ENCODE results near the gene PTPRT. TPM values are rescaled to one million over a fixed set of nuclear protein-coding genes. Genes with fewer than 3 reads are reported as not detected.

Gene PTPRT
- total and polyA plus RNA-seq, 2 of the 4 experiments (the other 2 are of a cell fraction), result not detected

GRCh38 chr20:42788707-42789106 lies 401.0 kb downstream of the PTPRT start:
- H4K5ac ChIP-seq (ENCODE audit: low read depth, low read length), result no peak overlapping the region
- no peak for TF ChIP-seq MXI1 (IDR thresholded peaks at IDR 0.05; ENCODE audit: borderline replicate concordance, low read depth, low read length)
- TF ChIP-seq MAFK (IDR thresholded peaks at IDR 0.05; ENCODE audit: low read depth, low read length), result no peak
- no peak for TF ChIP-seq RFX5 (IDR thresholded peaks at IDR 0.05; ENCODE audit: low read depth, low read length)
- no peak for TF ChIP-seq CEBPB (IDR thresholded peaks at IDR 0.05; ENCODE audit: low read depth, low read length)
- no peak for TF ChIP-seq NFE2L2 (IDR thresholded peaks at IDR 0.05; ENCODE audit: low read depth, low read length)
- TF ChIP-seq MAZ (IDR thresholded peaks at IDR 0.05; ENCODE audit: borderline replicate concordance, low read depth, low read length), result no peak
- TF ChIP-seq ELK1 (IDR thresholded peaks at IDR 0.05; ENCODE audit: borderline replicate concordance, low read depth, low read length), result no peak
- TF ChIP-seq FOS (IDR thresholded peaks at IDR 0.05; ENCODE audit: low read depth, low read length), result no peak
- no peak for TF ChIP-seq BHLHE40 (IDR thresholded peaks at IDR 0.05; ENCODE audit: low read depth, low read length)
- TF ChIP-seq RAD21 (IDR thresholded peaks at IDR 0.05; ENCODE audit: low read length), result no peak
- no peak for TF ChIP-seq CTCF (conservative IDR thresholded peaks at IDR 0.05; ENCODE audit: low read depth, low read length)
- no peak for TF ChIP-seq SMC3 (IDR thresholded peaks at IDR 0.05; ENCODE audit: low read depth, low read length)
- no peak for TF ChIP-seq POLR2A (IDR thresholded peaks at IDR 0.05; ENCODE audit: low read depth, low read length)
- no peak for TF ChIP-seq USF2 (IDR thresholded peaks at IDR 0.05; ENCODE audit: low read depth, low read length)
- no peak for TF ChIP-seq CHD1 (IDR thresholded peaks at IDR 0.05; ENCODE audit: low read depth, low read length)
- no peak for TF ChIP-seq RCOR1 (IDR thresholded peaks at IDR 0.05; ENCODE audit: insufficient replicate concordance, low read length)
- no peak overlapping the region for H2AK9ac ChIP-seq (replicated peaks; ENCODE audit: low read depth, low read length, poor library complexity)
- no peak overlapping the region for H4K91ac ChIP-seq (ENCODE audit: insufficient read depth, low read depth, low read length)
- ChIA-PET CTCF (no interaction called here), POLR2A (ENCODE audit: unreplicated experiment) (no interaction called here)
- in situ Hi-C loops (cut with MboI; ENCODE audit: low sequenced_read_pairs), result no loop called here
- H3K9ac ChIP-seq (ENCODE audit: low read depth, low read length), result no peak overlapping the region
- H2AK5ac ChIP-seq (ENCODE audit: low read depth, low read length), result no peak overlapping the region
- H3K14ac ChIP-seq (replicated peaks; ENCODE audit: low read depth, low read length), result no peak overlapping the region
- no peaks in the 10 kb centered on the region for H3K27me3 ChIP-seq (ENCODE audit: control insufficient read depth, insufficient read depth, low read length)
- H3K23ac ChIP-seq (ENCODE audit: low read depth, low read length), result no peak overlapping the region
- H3K79me1 ChIP-seq (ENCODE audit: low read depth in 1 of 2, low read length in 2 of 2), result no peaks in the 10 kb centered on the region
- no peak for DNase-seq
- BruUV-seq (replicated peaks), result no TSS peak
- H3K18ac ChIP-seq (ENCODE audit: low read depth, low read length), result no peak overlapping the region
- H2BK15ac ChIP-seq (ENCODE audit: low read depth, low read length), result no peak overlapping the region
- H3K27ac ChIP-seq (ENCODE audit: insufficient read depth, low read length), result no peak overlapping the region
- H3K4ac ChIP-seq (ENCODE audit: low read depth, low read length), result no peak overlapping the region
- H4K20me1 ChIP-seq (ENCODE audit: insufficient read depth, low read length), result no peaks in the 10 kb centered on the region
- no peaks in the 10 kb centered on the region for H3K4me1 ChIP-seq (ENCODE audit: control insufficient read depth, insufficient read depth, low read length)
- H3K4me2 ChIP-seq (ENCODE audit: low read depth, low read length), result no peak overlapping the region
- H2BK5ac ChIP-seq (ENCODE audit: low read depth, low read length, poor library complexity, severe bottlenecking), result no peak overlapping the region
- H3K4me3 ChIP-seq (ENCODE audit: insufficient read depth, low read depth, low read length), result no peak overlapping the region
- no peak overlapping the region for H2BK20ac ChIP-seq (ENCODE audit: low read depth, low read length)
- no peak overlapping the region for H2BK120ac ChIP-seq (ENCODE audit: low read depth, low read length)
- no peak overlapping the region for H2AFZ ChIP-seq (replicated peaks; ENCODE audit: low read length, poor library complexity)
- no peaks in the 10 kb centered on the region for H3K9me1 ChIP-seq (ENCODE audit: insufficient read depth, low read length)
- dilution Hi-C loops (cut with HindIII; ENCODE audit: low sequenced_read_pairs, unreplicated experiment), result no loop called here
- H3K9me3 ChIP-seq (ENCODE audit: control insufficient read depth, insufficient read depth, low read length), result peaks cover 16% of the 10 kb centered on the region
- ATAC-seq (ENCODE audit: low read depth), result no peak
- no peaks in the 10 kb centered on the region for H3K36me3 ChIP-seq (ENCODE audit: control insufficient read depth, insufficient read depth, low read length)
- intact Hi-C loops (cut with micrococcal nuclease), result no loop called here
- H4K8ac ChIP-seq (ENCODE audit: low read depth in 2 of 2, low read length in 2 of 2), result no peak overlapping the region
- H3K56ac ChIP-seq (ENCODE audit: extremely low read depth, insufficient read depth, low read length), result no peak overlapping the region
- WGBS, 2 experiments (ENCODE audit: extremely low coverage in 2 of 2, insufficient read length in 1 of 2), result no CpG with 5 or more reads among the region's 5 CpGs

All from IMR-90 (cell line).